ENCODE measurements around the gene ZNF70.

ZNF70 gene

GRCh38 chr22:23692598-23693291 lies 58.2 kb downstream of the ZNF70 start:
- no peak for DNase-seq (ENCODE audit: low read depth)

- DNase-seq (ENCODE audit: low read depth), result no peak
Observed at GRCh38 chr22:23691748-23692423, 59.0 kb downstream of the ZNF70 start.

- no peak for DNase-seq (ENCODE audit: low read depth)
Observed at GRCh38 chr22:23690713-23691112, 60.2 kb downstream of the ZNF70 start, which contains the start of gene RGL4. Gene RGL4 (plus strand): TSS chr22:23691013. CDS start chr22:23692031, 1,018 bp downstream.

DNA sequence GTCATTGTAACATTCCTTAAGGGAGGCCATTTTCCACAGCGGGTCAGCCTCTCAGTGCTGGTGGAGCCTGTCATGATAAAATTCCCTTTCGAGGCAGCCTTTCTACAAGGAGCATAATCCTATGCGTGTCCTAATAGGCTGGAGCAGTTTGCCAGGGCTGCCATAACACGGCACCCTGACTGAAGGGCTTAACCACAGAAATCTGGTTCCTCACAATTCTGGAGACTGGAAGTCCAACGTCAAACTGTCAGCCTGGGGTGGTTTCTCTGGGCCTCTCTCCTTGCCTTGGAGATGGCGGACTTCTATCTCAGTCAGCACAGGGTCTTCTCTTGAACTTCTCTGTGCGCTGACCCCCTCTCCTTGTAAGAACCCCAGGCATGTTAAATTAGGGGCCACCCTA lies 61.5 kb downstream of the ZNF70 start:
- no peak for DNase-seq (ENCODE audit: low read depth)

Measured in stimulated activated CD4-positive, alpha-beta T cell treated with anti-CD3 and anti-CD28 coated beads, Interleukin-2, amount 100 ng/mL, for 4 hours (primary cell).